Endodermal cell (in vitro differentiated cells): ENCODE results near the gene ARHGAP42. TPM values are rescaled to one million over a fixed set of nuclear protein-coding genes. Genes with fewer than 3 reads are reported as not detected.

Experiments
- DNase-seq: peaks from one replicate; pipeline ENCODE4 v3.0.0-alpha.2; 2017
- H3K27ac ChIP-seq: 2 replicates; pipeline ENCODE4 v1.5.1; 2013; ENCODE audit warnings: mild to moderate bottlenecking, low read depth, low read length, moderate library complexity
- H3K27me3 ChIP-seq: 2 replicates; pipeline ENCODE4 v1.6.1; 2013; ENCODE audit warnings: mild to moderate bottlenecking, low read length, moderate library complexity; ENCODE audit not compliant: insufficient read depth, control insufficient read depth, poor library complexity, severe bottlenecking
- H3K36me3 ChIP-seq: 2 replicates; pipeline ENCODE4 v1.7.0; 2013; ENCODE audit warnings: mild to moderate bottlenecking, low read length, moderate library complexity; ENCODE audit not compliant: control insufficient read depth, insufficient read depth
- H3K4me1 ChIP-seq: one replicate; pipeline ENCODE4 v1.7.0; 2013; ENCODE audit warnings: low read length; ENCODE audit not compliant: control insufficient read depth, insufficient read depth
- H3K4me3 ChIP-seq: 2 replicates; pipeline ENCODE4 v1.5.1; 2013; ENCODE audit warnings: mild to moderate bottlenecking, low read length, moderate library complexity
- H3K9ac ChIP-seq: 2 replicates; pipeline ENCODE4 v1.6.1; 2013; ENCODE audit warnings: mild to moderate bottlenecking, low read length, moderate library complexity; ENCODE audit not compliant: poor library complexity, severe bottlenecking; ENCODE audit errors: extremely low read depth
- H3K9me3 ChIP-seq: 2 replicates; pipeline ENCODE4 v1.6.1; 2013; ENCODE audit warnings: mild to moderate bottlenecking, low read length, moderate library complexity; ENCODE audit not compliant: control insufficient read depth
- H3K27ac Mint-ChIP-seq: 2 replicates; pipeline ENCODE4 v1.8.0; 2020; ENCODE audit warnings: mixed read lengths
- H3K27me3 Mint-ChIP-seq: 2 replicates; pipeline ENCODE4 v1.8.0; 2021; ENCODE audit warnings: mild to moderate bottlenecking, mixed read lengths; ENCODE audit not compliant: insufficient read depth
- H3K36me3 Mint-ChIP-seq: 2 replicates; pipeline ENCODE4 v1.8.0; 2020; ENCODE audit warnings: low read depth, mixed read lengths
- H3K4me1 Mint-ChIP-seq: 2 replicates; pipeline ENCODE4 v1.8.0; 2020; ENCODE audit warnings: mixed read lengths
- H3K4me3 Mint-ChIP-seq: 2 replicates; pipeline ENCODE4 v1.8.0; 2020; ENCODE audit warnings: mild to moderate bottlenecking, moderate library complexity, mixed read lengths
- H3K9me3 Mint-ChIP-seq: 2 replicates; pipeline ENCODE4 v1.8.0; 2020; ENCODE audit warnings: mild to moderate bottlenecking, mixed read lengths
- CTCF ChIP-seq: fragments of 200-600 bp; sonication (generic); conservative IDR thresholded peaks from 2 replicates; pipeline ENCODE4 v1.5.0; 2021; ENCODE audit warnings: antibody characterized with exemption, mild to moderate bottlenecking
- WGBS, 2 experiments: methylation state at CpG; one replicate each; pipeline versions ENCODE4 v1.1.5 to v1.1.7; 2013; ENCODE audit warnings: missing lambda C conversion rate in 2 of 2, mixed read lengths in 1 of 2; ENCODE audit not compliant: insufficient coverage in 1 of 2, insufficient read length in 1 of 2; 5-methylcytosine and 5-hydroxymethylcytosine counted together
- total RNA-seq, 2 donors: library from RNA; stranded (reverse); fragmentation: NEBNext Ultra II Directional in 1 of 2; extraction: Animal tissue kit (Norgen Biotek cat#: 25700) in 1 of 2; gene quantifications; 2 replicates in 1 of 2; 3 replicates in 1 of 2; pipeline ENCODE4 v1.2.1, GENCODE V29; 2021

Gene ARHGAP42
- total RNA-seq, 2 donors from 2014 or later: 164 to 176 TPM

DNA sequence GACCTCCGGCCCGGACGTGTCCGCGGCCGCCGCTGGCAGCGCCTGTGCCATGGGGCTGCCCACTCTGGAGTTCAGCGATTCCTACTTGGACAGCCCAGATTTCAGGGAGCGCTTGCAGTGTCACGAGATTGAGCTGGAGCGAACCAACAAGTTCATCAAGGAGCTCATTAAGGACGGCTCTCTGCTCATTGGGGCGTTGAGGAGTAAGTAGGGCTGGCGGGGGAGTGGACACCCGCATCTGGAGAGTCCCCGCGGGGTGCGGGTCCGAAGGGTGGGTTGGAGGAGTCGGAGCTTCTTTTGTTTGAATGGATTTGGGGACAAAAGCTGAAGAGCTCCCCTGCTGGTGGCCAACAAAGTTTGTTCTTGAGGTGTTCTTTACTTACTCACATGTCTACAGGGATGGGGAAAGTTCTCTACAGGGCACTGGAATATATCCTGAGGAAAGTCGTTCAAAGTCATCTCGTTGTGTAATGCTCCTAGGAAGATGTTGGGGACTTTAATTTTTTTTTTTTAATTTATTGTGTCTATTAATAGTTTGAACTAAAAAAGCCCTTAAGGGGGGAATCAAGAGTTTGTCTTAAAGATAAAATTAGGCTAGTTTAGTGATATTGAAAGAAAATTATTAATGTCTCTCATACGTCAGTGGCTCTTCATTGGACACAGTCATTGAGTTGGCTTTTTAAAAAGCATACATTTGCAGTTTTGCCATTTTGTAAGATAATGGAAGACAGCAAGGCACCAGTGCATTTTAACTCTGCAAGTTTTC lies 725 bp downstream of the ARHGAP42 start:
- Mint-ChIP-seq H3K4me1 (peaks cover 40% of the 10 kb centered on the region), H3K27me3 (no peaks in the 10 kb centered on the region), H3K36me3 (peaks cover 28% of the 10 kb centered on the region), H3K27ac (peak overlapping the region; percentile 97), H3K9me3 (no peaks in the 10 kb centered on the region), H3K4me3 (peak overlapping the region; percentile 99)
- Histone ChIP-seq H3K27ac (peak overlapping the region; percentile 70), H3K4me3 (peak overlapping the region; percentile 99), H3K36me3 (peaks cover 33% of the 10 kb centered on the region), H3K9ac (peak overlapping the region; percentile 81), H3K9me3 (no peaks in the 10 kb centered on the region), H3K27me3 (no peaks in the 10 kb centered on the region), H3K4me1 (peaks cover 7% of the 10 kb centered on the region)
- whole genome bisulfite sequencing, 2 experiments: 0 to 1% methylated on average over 8 to 24 of the region's 24 CpGs
- peak; percentile 86 for TF ChIP-seq CTCF
- DNase-seq: peak; percentile 89

DNA sequence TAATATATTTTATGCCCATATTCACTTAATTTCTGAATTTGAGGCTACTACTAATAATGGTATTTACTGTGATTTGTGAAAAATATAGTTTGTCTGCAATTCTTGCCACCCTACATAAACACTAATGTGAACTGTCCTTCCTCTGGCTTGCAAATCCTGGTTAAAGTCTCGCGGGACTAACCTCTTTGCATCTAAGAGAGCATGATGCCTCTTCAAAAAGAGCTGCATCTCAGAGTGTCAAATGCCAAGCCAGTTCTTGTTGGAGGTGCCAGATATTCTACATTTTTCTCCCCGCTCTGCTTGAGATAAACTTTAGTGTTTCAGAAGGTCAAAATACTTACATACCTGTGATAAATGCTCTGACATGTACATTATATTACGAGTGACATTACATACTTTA lies 2.1 kb downstream of the ARHGAP42 start:
- H3K9ac ChIP-seq: peak overlapping the region; percentile 81

DNA sequence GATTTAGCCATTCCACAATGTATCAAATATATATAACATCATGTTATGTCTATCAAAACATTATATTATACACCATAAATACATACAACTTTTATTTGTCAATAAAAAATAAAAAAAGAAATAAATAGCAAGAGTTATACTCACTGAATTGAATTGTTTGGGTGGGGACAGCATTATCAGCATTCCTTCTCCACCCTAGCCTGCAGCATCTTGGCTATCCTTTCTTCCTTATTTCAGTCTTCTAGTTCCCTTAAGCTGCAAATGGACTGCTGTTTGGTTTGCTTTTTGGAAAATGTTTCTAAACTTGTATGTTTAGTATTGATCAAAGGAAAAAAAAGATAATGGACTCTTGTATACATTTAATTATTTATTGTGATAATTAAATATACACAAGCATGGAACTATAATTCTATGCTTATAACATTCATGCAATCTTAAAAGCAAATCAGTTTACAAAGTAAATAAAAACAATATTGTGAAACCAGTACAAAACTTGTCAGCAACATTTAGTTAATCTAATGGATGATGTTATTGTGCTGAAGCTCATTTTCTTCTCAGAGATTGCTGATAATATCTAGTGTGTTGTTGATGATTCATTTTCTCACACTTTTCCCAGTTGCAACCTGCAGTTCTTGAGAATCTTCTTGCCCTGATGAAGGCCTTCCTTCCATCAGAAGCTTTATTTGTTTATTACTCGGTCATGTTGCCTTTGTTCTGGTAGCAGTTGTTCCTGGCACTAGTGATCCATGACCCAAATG lies 5.0 kb downstream of the ARHGAP42 start:
- no peak for DNase-seq
- no peak overlapping the region for H3K27ac ChIP-seq
- no peak for TF ChIP-seq CTCF
- peak overlapping the region; percentile 61 for H3K27ac Mint-ChIP-seq
- H3K36me3 Mint-ChIP-seq: peaks cover 62% of the 10 kb centered on the region
- H3K4me1 Mint-ChIP-seq: peaks cover 26% of the 10 kb centered on the region
- peaks cover 70% of the 10 kb centered on the region for H3K36me3 ChIP-seq
- peak overlapping the region; percentile 18 for H3K4me3 Mint-ChIP-seq
- H3K9me3 Mint-ChIP-seq: no peaks in the 10 kb centered on the region
- H3K4me1 ChIP-seq: no peaks in the 10 kb centered on the region
- H3K27me3 ChIP-seq: no peaks in the 10 kb centered on the region
- no peaks in the 10 kb centered on the region for H3K9me3 ChIP-seq
- H3K27me3 Mint-ChIP-seq: no peaks in the 10 kb centered on the region
- H3K9ac ChIP-seq: no peak overlapping the region
- H3K4me3 ChIP-seq: peak overlapping the region; percentile 65
- WGBS, 2 experiments: 89 to 100% methylated on average over 1 of the region's 1 CpG

More for the DNA sequence above, 2.1 kb downstream of the ARHGAP42 start:
- no peaks in the 10 kb centered on the region for H3K9me3 Mint-ChIP-seq
- peaks cover 41% of the 10 kb centered on the region for H3K4me1 Mint-ChIP-seq
- WGBS, 2 experiments: 17 to 33% methylated on average over 2 to 3 of the region's 4 CpGs
- Histone ChIP-seq H3K4me3 (peak overlapping the region; percentile 99), H3K4me1 (peaks cover 5% of the 10 kb centered on the region), H3K27ac (no peak overlapping the region), H3K9me3 (no peaks in the 10 kb centered on the region), H3K27me3 (no peaks in the 10 kb centered on the region), H3K36me3 (peaks cover 45% of the 10 kb centered on the region)
- peak overlapping the region; percentile 99 for H3K4me3 Mint-ChIP-seq
- no peak for DNase-seq
- H3K27me3 Mint-ChIP-seq: no peaks in the 10 kb centered on the region
- TF ChIP-seq CTCF: no peak
- H3K27ac Mint-ChIP-seq: no peak overlapping the region
- peaks cover 40% of the 10 kb centered on the region for H3K36me3 Mint-ChIP-seq
